Caco-2 (cell line): ENCODE data around the gene STIM2. TPM values are rescaled to one million over a fixed set of nuclear protein-coding genes. Genes with fewer than 3 reads are reported as not detected.

ENCODE experiments used
- BruUV-seq: library from RNA; stranded (reverse); fragments of 400-500 nt; replicated peaks from 2 replicates; lab custom pipeline; 2021; lab: Mats Ljungman, UMichigan
- CTCF ChIA-PET: fragments of 300-600 bp; sonication (Branson Sonifier 250); formaldehyde crosslinking; loops from one replicate; lab custom pipeline; 2022; ENCODE audit warnings: antibody characterized with exemption; lab: Charles Lee
- POLR2A ChIA-PET: fragments of 300-600 bp; sonication (Branson Sonifier 250); formaldehyde crosslinking; loops from one replicate; lab custom pipeline; 2022; ENCODE audit warnings: antibody characterized with exemption; lab: Charles Lee
- DNase-seq, 2 experiments: peaks; one replicate each; pipeline versions ENCODE4 v3.0.0 to v3.0.0-alpha.2; 2020 to 2022
- H3K27me3 ChIP-seq: replicated peaks from 2 replicates; pipeline ENCODE4 v1.6.0; 2011; ENCODE audit warnings: low read length; ENCODE audit not compliant: control insufficient read depth, insufficient read depth
- H3K36me3 ChIP-seq: 2 replicates; pipeline ENCODE4 v1.5.1; 2011; ENCODE audit warnings: low read length; ENCODE audit not compliant: control insufficient read depth, insufficient read depth
- H3K4me1 ChIP-seq: fragments of 250-450 bp; sonication (Bioruptor Pico); 2 replicates; pipeline ENCODE4 v1.5.1; 2020; ENCODE audit warnings: mild to moderate bottlenecking
- H3K4me3 ChIP-seq: 2 replicates; pipeline ENCODE4 v1.5.1; 2011; ENCODE audit warnings: low read depth, mild to moderate bottlenecking, control low read depth, low read length
- H3K9me3 ChIP-seq: fragments of 250-450 bp; sonication (Bioruptor Pico); 2 replicates; pipeline ENCODE4 v1.5.1; 2020; ENCODE audit warnings: mild to moderate bottlenecking, moderate library complexity
- H3K27ac Mint-ChIP-seq: one replicate; pipeline ENCODE4 v1.8.0; 2022; ENCODE audit warnings: mixed read lengths; ENCODE audit not compliant: unreplicated experiment
- H3K27me3 Mint-ChIP-seq: one replicate; pipeline ENCODE4 v1.8.0; 2022; ENCODE audit warnings: mixed read lengths; ENCODE audit not compliant: insufficient read depth, unreplicated experiment
- H3K36me3 Mint-ChIP-seq: one replicate; pipeline ENCODE4 v1.8.0; 2022; ENCODE audit warnings: mild to moderate bottlenecking, mixed read lengths; ENCODE audit not compliant: insufficient read depth, unreplicated experiment
- H3K4me1 Mint-ChIP-seq: one replicate; pipeline ENCODE4 v1.8.0; 2022; ENCODE audit warnings: low read depth, mixed read lengths; ENCODE audit not compliant: unreplicated experiment
- H3K4me3 Mint-ChIP-seq: one replicate; pipeline ENCODE4 v1.8.0; 2022; ENCODE audit warnings: mild to moderate bottlenecking, moderate library complexity, mixed read lengths; ENCODE audit not compliant: unreplicated experiment
- H3K9me3 Mint-ChIP-seq: one replicate; pipeline ENCODE4 v1.8.0; 2022; ENCODE audit warnings: mixed read lengths; ENCODE audit not compliant: unreplicated experiment
- CTCF ChIP-seq, 2 experiments: fragments of 200-600 bp in 1 of 2; IDR thresholded peaks; 1 replicate in 1 of 2; 2 replicates in 1 of 2; pipeline versions ENCODE4 v1.5.1 to v1.8.0; 2011 to 2022; ENCODE audit warnings: antibody characterized with exemption in 1 of 2, control low read depth in 1 of 2, inconsistent platforms in 1 of 2, low read depth in 1 of 2, low read length in 1 of 2, mild to moderate bottlenecking in 1 of 2, moderate library complexity in 1 of 2; ENCODE audit not compliant: insufficient read depth in 1 of 2, severe bottlenecking in 1 of 2, unreplicated experiment in 1 of 2
- intact Hi-C: fragments of 100-400 bp; cut with micrococcal nuclease; formaldehyde crosslinking; loops from one replicate; pipeline ENCODE4 v1.10.0; 2022; ENCODE audit not compliant: unreplicated experiment
- total RNA-seq: library from RNA; stranded (reverse); gene quantifications from 2 replicates; pipeline ENCODE4 v1.2.3, GENCODE V29; 2022

Gene STIM2
- total RNA-seq, 1 experiment from 2014 or later, result 27.2 TPM

DNA sequence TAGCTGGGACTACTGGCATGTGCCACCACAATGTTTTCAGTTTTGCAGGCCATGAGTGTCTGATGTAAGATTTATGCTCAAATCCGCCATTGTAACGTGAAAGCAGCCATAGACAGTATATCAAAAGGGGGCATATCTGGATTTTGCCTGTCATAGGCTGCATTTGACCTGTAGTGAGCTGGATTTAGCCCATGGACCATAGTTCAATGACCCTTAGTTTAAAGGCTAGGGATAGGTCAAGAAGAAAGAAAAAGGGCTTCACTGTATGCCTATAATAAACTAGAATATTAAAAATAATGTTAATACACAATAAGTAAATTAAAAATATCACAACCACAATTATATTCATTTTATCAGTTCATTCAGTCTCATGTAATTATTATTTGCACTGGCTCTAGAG, 181.8 kb downstream of the STIM2 start:
- no peak for DNase-seq
- no peak overlapping the region for H3K4me3 Mint-ChIP-seq
- H3K36me3 Mint-ChIP-seq, result no peaks in the 10 kb centered on the region
- no peak for TF ChIP-seq CTCF (IDR thresholded peaks at IDR 0.05; ENCODE audit: insufficient read depth in 1 of 2, low read depth in 1 of 2, low read length in 1 of 2, severe bottlenecking in 1 of 2, unreplicated experiment in 1 of 2)
- H3K9me3 ChIP-seq, result no peaks in the 10 kb centered on the region
- H3K27me3 Mint-ChIP-seq, result peaks cover 13% of the 10 kb centered on the region
- H3K27ac Mint-ChIP-seq, result no peak overlapping the region
- CTCF ChIA-PET, result no interaction called here
- intact Hi-C loops, result no loop called here
- H3K27me3 ChIP-seq, result no peaks in the 10 kb centered on the region
- H3K4me1 ChIP-seq, result no peaks in the 10 kb centered on the region
- peaks cover 2% of the 10 kb centered on the region for H3K9me3 Mint-ChIP-seq
- POLR2A ChIA-PET, result no interaction called here
- no peak overlapping the region for H3K4me3 ChIP-seq
- peaks cover 17% of the 10 kb centered on the region for H3K4me1 Mint-ChIP-seq
- no TSS peak for BruUV-seq
- H3K36me3 ChIP-seq, result no peaks in the 10 kb centered on the region

DNA sequence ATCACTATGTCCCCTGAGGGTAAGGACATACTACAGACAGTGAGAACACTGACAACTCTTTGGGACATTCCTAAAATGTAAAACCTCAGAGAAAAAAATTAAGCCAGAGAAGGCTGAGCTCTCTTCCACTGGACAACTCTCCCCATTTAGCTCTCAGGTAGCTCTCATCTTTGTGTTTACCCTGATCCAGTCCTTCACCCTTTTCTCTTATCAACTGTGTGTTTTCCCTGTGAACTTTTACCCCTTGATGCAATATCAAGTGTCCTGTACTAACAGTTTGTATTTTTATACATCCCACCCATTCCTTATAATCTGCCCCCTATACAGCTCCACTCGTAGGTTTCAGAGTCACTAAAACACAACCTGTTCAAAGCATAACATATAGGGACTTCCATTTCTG, 182.6 kb downstream of the STIM2 start:
- no peaks in the 10 kb centered on the region for H3K9me3 ChIP-seq
- H3K36me3 Mint-ChIP-seq, result no peaks in the 10 kb centered on the region
- H3K27me3 Mint-ChIP-seq, result peaks cover 13% of the 10 kb centered on the region
- H3K36me3 ChIP-seq, result no peaks in the 10 kb centered on the region
- no peak for DNase-seq
- H3K27ac Mint-ChIP-seq, result no peak overlapping the region
- no peak overlapping the region for H3K4me3 ChIP-seq
- no peaks in the 10 kb centered on the region for H3K27me3 ChIP-seq
- H3K4me1 Mint-ChIP-seq, result peaks cover 17% of the 10 kb centered on the region
- intact Hi-C loops, result no loop called here
- no peaks in the 10 kb centered on the region for H3K4me1 ChIP-seq
- BruUV-seq, result no TSS peak
- POLR2A ChIA-PET, result no interaction called here
- no peak overlapping the region for H3K4me3 Mint-ChIP-seq
- no peak for TF ChIP-seq CTCF (IDR thresholded peaks at IDR 0.05; ENCODE audit: insufficient read depth in 1 of 2, low read depth in 1 of 2, low read length in 1 of 2, severe bottlenecking in 1 of 2, unreplicated experiment in 1 of 2)
- no peaks in the 10 kb centered on the region for H3K9me3 Mint-ChIP-seq
- CTCF ChIA-PET, result interaction anchor here (0.5 kb wide), 1 partner anchor 275 kb away, joined by 3 read pairs; no protein-coding TSS in a partner anchor

DNA sequence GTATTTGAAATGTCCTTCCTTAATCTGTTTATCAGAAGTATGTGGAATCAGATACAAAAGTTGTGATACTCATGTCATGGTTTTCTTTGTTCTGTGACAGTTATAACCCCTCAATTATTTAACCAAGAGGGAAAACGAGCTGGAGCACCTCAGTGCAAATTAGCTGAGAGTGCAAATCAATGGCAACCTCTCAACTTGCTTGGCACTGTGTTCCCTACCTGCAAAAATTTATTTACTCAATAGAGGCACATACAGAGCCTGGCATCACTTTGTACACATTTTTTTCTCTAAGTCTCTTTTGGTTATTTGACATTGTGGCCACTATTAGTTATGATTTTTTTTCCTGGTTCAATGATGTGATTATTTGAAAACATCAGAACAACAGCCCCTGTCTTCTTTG, 186.2 kb downstream of the STIM2 start:
- Histone ChIP-seq H3K36me3 (no peaks in the 10 kb centered on the region), H3K4me3 (no peak overlapping the region), H3K4me1 (no peaks in the 10 kb centered on the region), H3K9me3 (no peaks in the 10 kb centered on the region), H3K27me3 (no peaks in the 10 kb centered on the region)
- Mint-ChIP-seq H3K27ac (no peak overlapping the region), H3K4me1 (peaks cover 22% of the 10 kb centered on the region), H3K27me3 (peaks cover 13% of the 10 kb centered on the region), H3K4me3 (no peak overlapping the region), H3K9me3 (no peaks in the 10 kb centered on the region), H3K36me3 (peaks cover 6% of the 10 kb centered on the region)
- TF ChIP-seq CTCF (IDR thresholded peaks at IDR 0.05; ENCODE audit: insufficient read depth in 1 of 2, low read depth in 1 of 2, low read length in 1 of 2, severe bottlenecking in 1 of 2, unreplicated experiment in 1 of 2), result no peak
- ChIA-PET POLR2A (no interaction called here), CTCF (no interaction called here)
- no TSS peak for BruUV-seq
- intact Hi-C loops, result no loop called here
- DNase-seq, result no peak
